Measurements from ENCODE around the gene KCNC4. TPM values are rescaled to one million over a fixed set of nuclear protein-coding genes. Genes with fewer than 3 reads are reported as not detected.

KCNC4 gene
- total RNA-seq, 4 donors from 2014 or later = 4.4 to 12.0 (median 6.7) TPM

GRCh38 chr1:110203021-110203661 is 7.0 kb upstream of the KCNC4 start:
- DNase-seq (ENCODE audit: low spot score) = no peak

GRCh38 chr1:110205156-110205555 is 5.0 kb upstream of the KCNC4 start:
- DNase-seq (ENCODE audit: low spot score) (no peak), ATAC-seq (ENCODE audit: low FRiP score) (no peak)
- no peak for TF ChIP-seq CTCF (IDR thresholded peaks at IDR 0.05)

More at GRCh38 chr1:110203021-110203661, 7.0 kb upstream of the KCNC4 start:
- peak in 2 of 3 donors; percentile 66 to 73 for TF ChIP-seq CTCF (IDR thresholded peaks at IDR 0.05)
- no peak for ATAC-seq (ENCODE audit: low FRiP score)

- no peak for DNase-seq (ENCODE audit: low spot score)
- no peak for ATAC-seq (ENCODE audit: low FRiP score)
- no peak for TF ChIP-seq CTCF (IDR thresholded peaks at IDR 0.05)
Observed at GRCh38 chr1:110205591-110206155, 4.4 kb upstream of the KCNC4 start.

- TF ChIP-seq CTCF (IDR thresholded peaks at IDR 0.05) = no peak
- ATAC-seq (ENCODE audit: low FRiP score) (no peak), DNase-seq (ENCODE audit: low spot score) (no peak)
Observed at GRCh38 chr1:110206261-110206920, 3.7 kb upstream of the KCNC4 start.

- peak in 1 of 3 donors; percentile 53 for TF ChIP-seq CTCF (IDR thresholded peaks at IDR 0.05)
- DNase-seq (ENCODE audit: low spot score) (peak; percentile 73), ATAC-seq (ENCODE audit: low FRiP score) (no peak)
Observed at GRCh38 chr1:110207831-110208230, 2.3 kb upstream of the KCNC4 start.

GRCh38 chr1:110208916-110209645 is 1.0 kb upstream of the KCNC4 start:
- DNase-seq (ENCODE audit: low spot score) = no peak
- ATAC-seq (ENCODE audit: low FRiP score) = no peak
- TF ChIP-seq CTCF (IDR thresholded peaks at IDR 0.05) = no peak

Data from omental fat pad (tissue), 4 donors.